Mucosa of rectum (tissue), 2 donors: ENCODE measurements around the gene LYVE1.

Source experiments
- H3K27ac ChIP-seq, 2 donors: one replicate each; pipeline ENCODE4 v1.7.0; 2013; ENCODE audit warnings: inconsistent platforms in 2 of 2, low read depth in 2 of 2, low read length in 2 of 2
- H3K27me3 ChIP-seq, 2 donors: one replicate each; pipeline ENCODE4 v1.7.0; 2013; ENCODE audit warnings: low read length in 2 of 2; ENCODE audit not compliant: control insufficient read depth in 2 of 2, insufficient read depth in 2 of 2
- H3K36me3 ChIP-seq, 2 donors: one replicate each; pipeline ENCODE4 v1.7.0; 2013; ENCODE audit warnings: low read length in 2 of 2; ENCODE audit not compliant: control insufficient read depth in 2 of 2, insufficient read depth in 2 of 2
- H3K4me1 ChIP-seq, 2 donors: one replicate each; pipeline ENCODE4 v1.7.0; 2013; ENCODE audit warnings: low read length in 2 of 2, mild to moderate bottlenecking in 1 of 2; ENCODE audit not compliant: control insufficient read depth in 2 of 2, insufficient read depth in 2 of 2
- H3K4me3 ChIP-seq, 2 donors: one replicate each; pipeline ENCODE4 v1.7.0; 2013; ENCODE audit warnings: low read length in 2 of 2
- H3K9ac ChIP-seq, 2 donors: one replicate each; pipeline ENCODE4 v1.7.0; 2013; ENCODE audit warnings: low read length in 2 of 2, low read depth in 1 of 2, mild to moderate bottlenecking in 1 of 2
- H3K9me3 ChIP-seq, 2 donors: one replicate each; pipeline ENCODE4 v1.7.0; 2013; ENCODE audit warnings: low read length in 2 of 2; ENCODE audit not compliant: control insufficient read depth in 2 of 2
- donor health status: healthy.
- donor health status: Normal muscosa, but diverticular disease.

LYVE1 gene, protein sequence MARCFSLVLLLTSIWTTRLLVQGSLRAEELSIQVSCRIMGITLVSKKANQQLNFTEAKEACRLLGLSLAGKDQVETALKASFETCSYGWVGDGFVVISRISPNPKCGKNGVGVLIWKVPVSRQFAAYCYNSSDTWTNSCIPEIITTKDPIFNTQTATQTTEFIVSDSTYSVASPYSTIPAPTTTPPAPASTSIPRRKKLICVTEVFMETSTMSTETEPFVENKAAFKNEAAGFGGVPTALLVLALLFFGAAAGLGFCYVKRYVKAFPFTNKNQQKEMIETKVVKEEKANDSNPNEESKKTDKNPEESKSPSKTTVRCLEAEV

DNA sequence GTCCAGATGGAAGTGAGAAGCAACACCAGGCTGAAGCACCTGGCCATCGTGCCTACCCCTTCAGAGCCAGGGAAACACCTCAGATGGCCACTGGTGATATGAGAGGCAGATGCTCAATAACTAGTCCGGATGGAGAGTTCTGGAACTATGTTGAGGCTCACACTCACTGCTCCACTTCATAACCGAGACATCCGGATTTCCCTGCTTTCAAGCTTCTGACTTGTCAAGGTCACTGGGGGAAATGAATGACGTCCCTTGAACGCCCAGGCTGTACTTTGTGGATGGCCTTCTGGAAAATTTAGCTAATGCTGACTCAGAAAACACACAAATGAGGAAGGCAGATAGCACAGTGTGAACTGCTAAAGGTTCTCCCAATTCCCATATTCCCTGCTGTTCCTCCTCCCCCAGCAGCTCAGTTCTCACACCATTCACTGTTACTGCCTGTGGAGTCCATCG lies at the start of gene LYVE1:
Gene LYVE1, minus strand, starts transcription at position 180 of the 456 bp plus-strand sequence. Its CDS starts 133 bp downstream, at position 47.
- Histone ChIP-seq H3K27me3 (no peaks in the 10 kb centered on the region), H3K4me1 (no peaks in the 10 kb centered on the region), H3K4me3 (no peak within 1 kb of the TSS), H3K9me3 (no peaks in the 10 kb centered on the region), H3K36me3 (no peaks in the 10 kb centered on the region), H3K9ac (no peak within 1 kb of the TSS), H3K27ac (no peak within 1 kb of the TSS)

DNA sequence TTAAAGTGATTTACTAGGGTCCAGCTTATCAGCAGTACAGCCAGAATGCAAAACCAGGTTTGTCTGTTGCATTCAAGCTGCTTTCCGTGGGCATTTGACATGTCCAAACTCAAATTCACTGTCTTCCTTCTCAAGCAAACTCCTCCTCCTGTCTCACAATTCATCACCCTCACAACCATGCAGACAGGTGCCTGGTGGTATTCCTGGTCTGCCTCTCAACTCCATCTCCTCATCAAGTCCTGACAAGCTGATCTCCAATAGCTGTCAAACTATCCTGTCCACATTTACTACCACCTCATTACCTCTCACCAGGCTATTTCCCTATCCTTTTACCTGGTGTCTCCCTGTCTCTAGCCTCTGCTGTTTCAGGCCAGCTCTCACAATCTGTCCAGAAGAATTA lies 49.1 kb upstream of the LYVE1 start:
- Histone ChIP-seq H3K9ac (no peak overlapping the region), H3K4me3 (no peak overlapping the region), H3K27me3 (no peaks in the 10 kb centered on the region), H3K9me3 (no peaks in the 10 kb centered on the region), H3K27ac (no peak overlapping the region), H3K4me1 (no peaks in the 10 kb centered on the region), H3K36me3 (no peaks in the 10 kb centered on the region)

DNA sequence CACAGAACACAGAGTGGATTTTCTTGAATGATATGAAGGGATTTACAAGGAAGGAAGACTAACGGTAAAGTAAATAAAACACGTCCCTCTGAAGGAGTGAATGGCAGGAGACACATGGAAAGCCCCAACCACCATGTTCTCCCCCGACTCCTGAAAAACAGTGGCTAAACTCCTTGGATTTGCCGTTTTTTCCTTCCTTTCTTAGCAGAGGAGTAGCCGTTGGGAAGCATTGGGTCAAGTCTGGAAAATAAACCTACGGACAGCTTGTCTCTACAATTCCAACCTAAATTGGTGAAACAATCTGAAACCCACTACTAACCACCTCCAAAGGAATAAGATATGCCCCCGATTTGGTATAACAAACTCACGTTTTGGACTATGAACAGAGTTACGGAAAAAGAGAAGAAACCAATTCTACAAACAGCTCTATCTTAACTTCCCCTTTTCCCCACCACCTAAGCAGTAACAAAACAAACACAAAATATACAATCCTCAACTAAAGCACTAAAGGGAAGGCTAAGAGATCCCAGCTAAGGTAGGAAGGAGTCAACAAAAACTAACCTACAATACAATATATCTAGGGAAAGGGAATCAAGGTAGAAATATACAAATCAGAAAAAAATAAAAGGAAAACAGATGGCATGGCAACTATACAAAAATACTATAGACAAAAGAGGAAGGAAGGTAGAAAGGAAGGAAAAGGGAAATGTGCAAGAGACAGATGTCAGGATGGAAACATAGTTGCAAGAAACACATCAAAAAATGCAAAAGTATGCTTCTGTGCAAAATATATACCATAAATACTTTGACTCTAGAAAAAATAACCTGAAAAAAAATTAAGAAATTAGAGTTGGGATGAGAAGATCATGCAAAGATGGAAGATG lies 43.8 kb upstream of the LYVE1 start:
- H3K9ac ChIP-seq, result no peak overlapping the region
- no peaks in the 10 kb centered on the region for H3K27me3 ChIP-seq
- H3K9me3 ChIP-seq, result no peaks in the 10 kb centered on the region
- H3K4me1 ChIP-seq, result no peaks in the 10 kb centered on the region
- H3K36me3 ChIP-seq, result no peaks in the 10 kb centered on the region
- no peak overlapping the region for H3K4me3 ChIP-seq
- peak overlapping the region in 1 of 2 donors; percentile 52 for H3K27ac ChIP-seq

DNA sequence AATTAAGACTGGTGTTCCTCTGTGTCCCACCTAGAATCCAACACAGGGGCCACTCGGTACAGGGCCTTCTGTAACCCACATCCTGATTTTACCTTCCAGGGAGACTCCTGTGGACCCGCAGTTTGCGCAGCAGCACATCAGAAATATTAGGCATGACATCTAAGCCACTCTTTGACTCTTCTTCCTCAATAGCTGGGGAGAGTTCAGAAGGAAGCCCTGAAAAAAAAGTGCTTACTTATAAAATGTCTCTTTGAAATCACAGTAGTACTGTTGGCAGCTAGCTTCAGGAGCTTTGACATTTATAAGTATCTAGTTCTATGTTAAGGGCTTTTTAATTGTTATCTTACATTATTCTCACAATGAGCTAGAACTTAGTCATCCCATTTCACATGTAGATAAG lies 41.2 kb upstream of the LYVE1 start:
- H3K27me3 ChIP-seq, result no peaks in the 10 kb centered on the region
- no peaks in the 10 kb centered on the region for H3K9me3 ChIP-seq
- no peaks in the 10 kb centered on the region for H3K36me3 ChIP-seq
- no peaks in the 10 kb centered on the region for H3K4me1 ChIP-seq
- no peak overlapping the region for H3K9ac ChIP-seq
- no peak overlapping the region for H3K4me3 ChIP-seq
- no peak overlapping the region for H3K27ac ChIP-seq

DNA sequence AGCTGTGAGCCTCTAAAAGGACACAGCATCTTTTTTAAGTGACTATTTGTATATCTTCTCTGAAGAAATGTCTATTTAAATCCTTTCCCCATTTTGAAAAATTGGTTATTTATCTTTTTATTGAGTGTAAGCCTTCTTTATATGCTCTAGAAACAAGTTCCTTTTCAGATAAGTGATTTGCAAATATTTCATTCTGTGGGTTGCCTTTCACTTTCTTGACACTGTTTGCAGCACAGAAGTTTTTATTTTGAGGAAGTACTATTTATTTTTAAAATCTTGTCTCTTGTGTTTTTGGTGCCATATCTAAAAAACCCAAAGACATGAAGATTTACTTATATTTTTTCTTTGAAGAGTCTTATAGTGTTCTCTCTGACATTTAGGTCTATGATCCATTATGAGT lies 40.1 kb upstream of the LYVE1 start:
- peak overlapping the region in 1 of 2 donors; percentile 25 for H3K27ac ChIP-seq

DNA sequence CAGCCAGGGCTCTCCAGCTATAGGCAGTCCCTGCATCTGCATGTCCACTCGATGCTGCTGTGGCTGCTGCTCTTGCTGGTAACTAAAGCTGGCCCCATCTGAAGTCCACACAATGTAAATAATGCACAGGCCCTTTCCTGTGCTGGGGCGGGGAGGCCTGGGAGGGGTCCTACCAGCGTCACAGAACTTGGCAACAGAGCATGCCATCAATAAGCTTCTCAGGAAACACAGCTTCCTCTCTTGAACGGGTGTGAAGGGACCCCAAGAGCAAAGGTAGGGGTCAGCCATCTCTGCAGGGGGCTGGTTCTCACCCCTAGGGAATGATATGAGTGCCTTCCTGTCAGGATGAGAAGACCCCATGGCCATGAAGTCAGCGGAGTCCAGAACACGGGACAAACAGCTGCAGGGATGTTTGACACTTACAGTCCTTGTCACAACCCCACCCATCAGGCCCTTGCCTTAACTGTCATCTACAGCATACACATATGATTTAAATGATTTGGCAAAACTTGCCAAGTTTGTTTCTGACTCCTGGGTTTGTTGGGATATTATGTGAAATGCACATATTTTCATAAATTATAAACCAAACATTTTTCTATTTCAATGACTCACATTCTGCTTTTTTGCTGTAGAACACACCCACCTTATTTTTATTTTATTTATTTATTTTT lies 39.1 kb upstream of the LYVE1 start:
- no peaks in the 10 kb centered on the region for H3K27me3 ChIP-seq
- no peak overlapping the region for H3K4me3 ChIP-seq
- H3K27ac ChIP-seq, result peak overlapping the region in 1 of 2 donors; percentile 25
- H3K36me3 ChIP-seq, result no peaks in the 10 kb centered on the region
- H3K9me3 ChIP-seq, result no peaks in the 10 kb centered on the region
- H3K4me1 ChIP-seq, result peaks cover 4 to 7% of the 10 kb centered on the region in 2 donors
- H3K9ac ChIP-seq, result no peak overlapping the region

More for the DNA sequence above, 40.1 kb upstream of the LYVE1 start:
- peaks cover 4 to 7% of the 10 kb centered on the region in 2 donors for H3K4me1 ChIP-seq
- no peaks in the 10 kb centered on the region for H3K27me3 ChIP-seq
- H3K4me3 ChIP-seq, result no peak overlapping the region
- H3K36me3 ChIP-seq, result no peaks in the 10 kb centered on the region
- H3K9me3 ChIP-seq, result no peaks in the 10 kb centered on the region
- no peak overlapping the region for H3K9ac ChIP-seq

DNA sequence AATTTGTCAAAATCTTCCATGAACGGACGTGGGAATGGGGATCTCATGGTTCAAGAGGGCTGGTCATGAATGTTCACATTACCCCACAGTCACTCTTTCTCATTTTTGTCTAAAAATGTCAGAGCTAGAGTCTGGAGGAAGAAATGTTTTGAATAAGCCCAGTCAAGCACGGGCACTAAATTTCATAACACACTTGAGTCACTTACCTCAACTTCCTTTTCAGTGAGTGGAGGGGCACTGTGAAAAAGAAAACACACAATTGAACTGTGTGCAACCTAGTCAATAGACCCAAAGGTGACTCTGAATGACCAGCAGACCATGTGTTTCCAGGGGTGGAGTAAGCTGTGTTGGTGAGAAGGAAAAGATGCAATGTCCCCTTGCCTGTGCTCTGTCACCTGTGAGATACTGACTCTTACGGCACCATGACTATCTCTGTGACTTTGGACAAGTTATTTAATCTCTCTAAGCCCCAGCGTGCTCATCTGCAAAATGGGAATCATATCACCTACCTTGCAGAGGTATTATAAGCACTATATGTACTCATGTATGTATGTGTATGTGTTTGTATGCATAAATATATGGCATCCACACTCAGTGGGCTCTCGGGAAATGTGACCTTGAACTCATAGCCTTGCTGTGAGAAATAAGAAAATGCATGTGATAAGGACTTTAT lies 38.2 kb upstream of the LYVE1 start:
- no peak overlapping the region for H3K9ac ChIP-seq
- H3K4me1 ChIP-seq, result peaks cover 4 to 7% of the 10 kb centered on the region in 2 donors

DNA sequence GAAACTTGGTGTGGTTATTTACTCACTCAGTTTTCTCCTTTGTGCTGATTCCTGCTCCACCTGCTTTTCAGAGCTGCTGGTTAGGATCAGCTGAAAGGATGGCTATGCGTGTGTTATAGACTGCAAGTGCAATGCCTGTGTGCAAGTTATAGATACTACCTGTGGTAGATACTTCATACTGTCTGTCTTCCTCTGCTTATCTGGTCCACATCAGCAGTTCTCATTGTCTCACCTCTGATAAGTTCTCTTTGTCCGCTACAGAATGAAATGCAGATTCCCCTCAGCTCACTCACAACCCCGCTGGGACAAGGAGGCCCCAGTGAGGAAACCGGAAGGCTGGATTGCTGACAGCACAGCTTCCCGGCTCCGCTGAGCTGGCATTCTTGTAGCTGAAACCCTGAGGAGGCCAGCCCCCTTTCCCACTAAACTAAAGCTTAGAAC lies 37.5 kb upstream of the LYVE1 start:
- H3K9ac ChIP-seq, result no peak overlapping the region
- peaks cover 4 to 7% of the 10 kb centered on the region in 2 donors for H3K4me1 ChIP-seq
- H3K9me3 ChIP-seq, result no peaks in the 10 kb centered on the region
- peak overlapping the region; percentile 46 to 62 for H3K27ac ChIP-seq
- no peak overlapping the region for H3K4me3 ChIP-seq
- no peaks in the 10 kb centered on the region for H3K27me3 ChIP-seq
- H3K36me3 ChIP-seq, result no peaks in the 10 kb centered on the region

More for the DNA sequence above, 38.2 kb upstream of the LYVE1 start:
- H3K9me3 ChIP-seq, result no peaks in the 10 kb centered on the region
- peak overlapping the region; percentile 25 to 46 for H3K27ac ChIP-seq
- no peaks in the 10 kb centered on the region for H3K36me3 ChIP-seq
- H3K4me3 ChIP-seq, result no peak overlapping the region
- H3K27me3 ChIP-seq, result no peaks in the 10 kb centered on the region

DNA sequence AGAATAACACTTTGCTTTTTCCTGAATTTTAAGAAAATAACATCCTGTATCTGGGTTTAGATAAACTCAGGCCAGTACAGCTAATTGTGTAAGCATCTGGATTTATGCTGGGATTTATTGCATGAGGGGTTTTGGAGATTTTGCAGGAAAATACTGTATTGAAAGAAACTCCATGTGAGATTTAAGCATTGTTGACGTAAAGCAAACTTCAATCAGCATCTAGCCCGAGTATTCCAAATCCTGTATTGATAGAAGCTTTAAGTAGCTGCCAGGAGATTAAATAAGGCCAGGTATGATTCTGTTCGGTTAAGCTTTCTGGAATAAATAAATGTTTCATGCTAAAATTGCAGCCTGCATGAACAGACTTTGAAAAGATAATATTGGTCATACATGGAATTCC lies 36.3 kb upstream of the LYVE1 start:
- H3K27me3 ChIP-seq, result no peaks in the 10 kb centered on the region
- H3K9ac ChIP-seq, result no peak overlapping the region
- H3K4me1 ChIP-seq, result peaks cover 4 to 7% of the 10 kb centered on the region in 2 donors
- H3K9me3 ChIP-seq, result no peaks in the 10 kb centered on the region
- no peaks in the 10 kb centered on the region for H3K36me3 ChIP-seq
- peak overlapping the region; percentile 3 to 46 for H3K27ac ChIP-seq
- no peak overlapping the region for H3K4me3 ChIP-seq
